Loucy (cell line): Measurements from ENCODE around the gene TF.

Experiments used
- H2AFZ ChIP-seq: fragments of 200-600 bp; sonication (generic); 2 replicates; pipeline ENCODE4 v1.6.0; 2016; ENCODE audit warnings: antibody characterized with exemption, mild to moderate bottlenecking, low read length, moderate library complexity
- H3F3A ChIP-seq: fragments of 200-600 bp; 2 replicates; pipeline ENCODE4 v1.6.0; 2016; ENCODE audit warnings: antibody characterized with exemption, low read depth, mild to moderate bottlenecking
- H3K27me3 ChIP-seq: fragments of 200-600 bp; sonication (generic); 2 replicates; pipeline ENCODE4 v1.6.1; 2014; ENCODE audit warnings: low read length, mild to moderate bottlenecking; ENCODE audit not compliant: insufficient read depth, poor library complexity, severe bottlenecking
- H3K36me3 ChIP-seq: fragments of 200-600 bp; sonication (generic); 2 replicates; pipeline ENCODE4 v1.6.1; 2016; ENCODE audit warnings: low read length; ENCODE audit not compliant: insufficient read depth
- H3K4me1 ChIP-seq: fragments of 200-600 bp; sonication (generic); 2 replicates; pipeline ENCODE4 v1.5.1; 2014; ENCODE audit warnings: low read length, mild to moderate bottlenecking; ENCODE audit not compliant: insufficient read depth, poor library complexity, severe bottlenecking
- H3K4me2 ChIP-seq: fragments of 200-600 bp; sonication (generic); 2 replicates; pipeline ENCODE4 v1.6.0; 2014; ENCODE audit warnings: antibody characterized with exemption, low read length, low read depth, mild to moderate bottlenecking; ENCODE audit not compliant: poor library complexity, severe bottlenecking
- H3K4me3 ChIP-seq: fragments of 200-600 bp; sonication (generic); 2 replicates; pipeline ENCODE4 v1.5.1; 2014; ENCODE audit warnings: low read length, mild to moderate bottlenecking, mixed read lengths; ENCODE audit not compliant: poor library complexity, severe bottlenecking
- H3K79me2 ChIP-seq: fragments of 200-600 bp; sonication (generic); 2 replicates; pipeline ENCODE4 v1.6.1; 2014; ENCODE audit warnings: low read length; ENCODE audit not compliant: insufficient read depth
- H3K9ac ChIP-seq: fragments of 200-600 bp; sonication (generic); 2 replicates; pipeline ENCODE4 v1.6.0; 2014; ENCODE audit warnings: mild to moderate bottlenecking, low read depth, low read length, moderate library complexity; ENCODE audit not compliant: poor library complexity, severe bottlenecking
- H3K9me2 ChIP-seq: fragments of 200-600 bp; sonication (generic); replicated peaks from 2 replicates; pipeline ENCODE4 v1.6.1; 2016; ENCODE audit warnings: low read depth, low read length, mixed read lengths
- H3K9me3 ChIP-seq: fragments of 200-600 bp; sonication (generic); 2 replicates; pipeline ENCODE4 v1.6.1; 2014; ENCODE audit warnings: mild to moderate bottlenecking, antibody characterized with exemption, low read length, low read depth; ENCODE audit not compliant: insufficient read depth
- H4K20me1 ChIP-seq: fragments of 200-600 bp; sonication (generic); 2 replicates; pipeline ENCODE4 v1.6.0; 2014; ENCODE audit warnings: antibody characterized with exemption, low read length, mild to moderate bottlenecking; ENCODE audit not compliant: insufficient read depth, poor library complexity, severe bottlenecking
- EZH2phosphoT487 ChIP-seq: fragments of 200-600 bp; IDR thresholded peaks from 2 replicates; pipeline ENCODE4 v1.6.1; 2018; ENCODE audit warnings: antibody characterized with exemption, mild to moderate bottlenecking, moderate library complexity, borderline replicate concordance
- TF ChIP-seq, protein P1 (sequence below): fragments of 200-600 bp; sonication (generic); conservative IDR thresholded peaks from 2 replicates; pipeline ENCODE4 v1.5.1; 2014; ENCODE audit warnings: mild to moderate bottlenecking, antibody characterized with exemption, low read length

The TF gene

DNA sequence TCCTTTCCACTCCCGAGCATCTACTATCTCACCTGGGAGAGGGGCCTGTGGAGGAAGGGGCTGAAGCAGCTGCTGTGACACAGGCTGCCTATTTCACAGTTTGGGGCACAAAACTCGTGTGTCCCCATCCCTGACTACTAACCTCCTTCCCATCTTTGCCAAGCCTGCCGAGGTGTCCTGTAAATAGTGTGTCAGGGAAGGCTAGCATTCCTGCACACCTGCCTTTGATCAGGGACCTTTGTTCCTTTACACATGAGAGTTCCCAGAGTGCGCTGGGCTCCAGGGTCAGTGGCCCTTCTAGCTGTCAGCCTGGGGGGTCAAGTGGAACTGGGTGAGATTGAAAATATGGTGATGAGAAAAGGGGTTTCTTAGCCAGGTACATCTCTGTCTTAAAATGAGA is 13.0 kb upstream of the TF start:
- TF ChIP-seq, protein P1, sequence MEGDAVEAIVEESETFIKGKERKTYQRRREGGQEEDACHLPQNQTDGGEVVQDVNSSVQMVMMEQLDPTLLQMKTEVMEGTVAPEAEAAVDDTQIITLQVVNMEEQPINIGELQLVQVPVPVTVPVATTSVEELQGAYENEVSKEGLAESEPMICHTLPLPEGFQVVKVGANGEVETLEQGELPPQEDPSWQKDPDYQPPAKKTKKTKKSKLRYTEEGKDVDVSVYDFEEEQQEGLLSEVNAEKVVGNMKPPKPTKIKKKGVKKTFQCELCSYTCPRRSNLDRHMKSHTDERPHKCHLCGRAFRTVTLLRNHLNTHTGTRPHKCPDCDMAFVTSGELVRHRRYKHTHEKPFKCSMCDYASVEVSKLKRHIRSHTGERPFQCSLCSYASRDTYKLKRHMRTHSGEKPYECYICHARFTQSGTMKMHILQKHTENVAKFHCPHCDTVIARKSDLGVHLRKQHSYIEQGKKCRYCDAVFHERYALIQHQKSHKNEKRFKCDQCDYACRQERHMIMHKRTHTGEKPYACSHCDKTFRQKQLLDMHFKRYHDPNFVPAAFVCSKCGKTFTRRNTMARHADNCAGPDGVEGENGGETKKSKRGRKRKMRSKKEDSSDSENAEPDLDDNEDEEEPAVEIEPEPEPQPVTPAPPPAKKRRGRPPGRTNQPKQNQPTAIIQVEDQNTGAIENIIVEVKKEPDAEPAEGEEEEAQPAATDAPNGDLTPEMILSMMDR: no peak
- TF ChIP-seq EZH2phosphoT487: no peak
- Histone ChIP-seq H4K20me1 (no peaks in the 10 kb centered on the region), H3K4me3 (no peak overlapping the region), H3K9ac (no peak overlapping the region), H3K36me3 (no peaks in the 10 kb centered on the region), H3K9me2 (no peaks in the 10 kb centered on the region), H3K4me1 (no peaks in the 10 kb centered on the region), H3K27me3 (no peaks in the 10 kb centered on the region), H3F3A (no peaks in the 10 kb centered on the region), H2AFZ (no peak overlapping the region), H3K4me2 (no peak overlapping the region), H3K9me3 (0 out of 2 replicates have a peak, but pooled peaks cover 5% of the 10 kb centered on the region), H3K79me2 (no peaks in the 10 kb centered on the region)

DNA sequence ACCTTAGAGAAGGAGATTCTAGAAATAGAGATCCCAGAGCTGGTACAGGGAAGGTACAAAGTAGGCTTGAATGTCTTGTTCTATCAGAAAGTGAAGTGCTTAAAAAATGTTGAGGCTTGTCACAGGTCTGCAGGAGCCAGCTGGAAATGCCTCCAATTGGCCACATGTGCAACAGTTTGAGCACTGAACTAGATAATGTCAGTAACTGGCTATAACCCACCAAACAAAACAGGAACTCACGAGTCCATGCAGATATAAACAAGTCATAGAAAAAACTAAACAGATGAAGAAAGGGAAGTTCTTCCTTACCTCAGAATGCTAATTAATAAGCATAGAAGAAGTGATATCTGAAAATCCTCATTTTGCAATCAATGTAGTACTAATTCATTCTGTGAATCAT is 11.9 kb upstream of the TF start:
- H3K4me1 ChIP-seq: no peaks in the 10 kb centered on the region
- H3K4me3 ChIP-seq: no peak overlapping the region
- no peak for TF ChIP-seq EZH2phosphoT487
- TF ChIP-seq, protein P1: no peak
- no peaks in the 10 kb centered on the region for H3K36me3 ChIP-seq
- no peak overlapping the region for H2AFZ ChIP-seq
- H3K4me2 ChIP-seq: no peak overlapping the region
- H4K20me1 ChIP-seq: no peaks in the 10 kb centered on the region
- 0 out of 2 replicates have a peak, but pooled peaks cover 5% of the 10 kb centered on the region for H3K9me3 ChIP-seq
- no peaks in the 10 kb centered on the region for H3K27me3 ChIP-seq
- no peaks in the 10 kb centered on the region for H3F3A ChIP-seq
- no peaks in the 10 kb centered on the region for H3K79me2 ChIP-seq
- no peaks in the 10 kb centered on the region for H3K9me2 ChIP-seq
- no peak overlapping the region for H3K9ac ChIP-seq

DNA sequence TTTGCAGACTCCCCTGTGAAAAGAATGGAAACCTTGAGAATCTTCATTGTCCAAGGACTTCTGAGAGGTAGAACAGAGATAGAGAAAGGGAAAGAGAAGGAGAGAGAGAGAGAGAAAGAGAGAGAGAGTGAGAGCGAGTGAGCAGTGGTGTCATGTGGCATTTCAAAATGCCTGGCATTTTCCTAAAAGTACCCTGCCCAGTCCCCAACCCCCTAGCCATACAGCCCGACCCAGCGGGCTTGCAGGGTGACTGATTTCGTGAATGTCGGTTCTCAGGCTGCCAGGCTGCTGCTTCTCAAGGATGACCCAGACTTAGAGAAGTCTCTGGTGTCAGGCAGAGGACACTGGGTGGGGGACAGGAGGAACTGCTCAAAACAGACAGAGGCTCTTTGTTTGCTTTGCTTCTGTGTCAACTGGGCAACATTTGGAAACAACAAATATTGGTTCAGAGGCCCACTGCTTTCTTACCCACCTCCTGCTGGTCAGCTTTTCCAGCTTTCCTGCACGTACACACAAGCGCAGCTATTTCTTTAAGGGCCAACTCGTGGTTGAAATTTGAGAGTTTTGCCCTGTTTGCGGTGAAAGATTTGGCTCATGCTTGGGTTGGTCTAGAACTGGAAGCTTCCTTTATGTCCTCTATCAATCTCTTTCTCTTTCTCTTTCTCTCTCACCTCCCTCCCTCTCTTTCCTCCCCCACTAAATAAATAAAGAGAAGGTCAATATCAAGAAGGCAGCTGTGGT is 3.7 kb upstream of the TF start:
- H3F3A ChIP-seq: no peaks in the 10 kb centered on the region
- H3K9me2 ChIP-seq: no peaks in the 10 kb centered on the region
- no peaks in the 10 kb centered on the region for H3K9me3 ChIP-seq
- no peaks in the 10 kb centered on the region for H4K20me1 ChIP-seq
- no peak overlapping the region for H3K4me2 ChIP-seq
- TF ChIP-seq EZH2phosphoT487: no peak
- TF ChIP-seq, protein P1: no peak
- no peaks in the 10 kb centered on the region for H3K27me3 ChIP-seq
- no peaks in the 10 kb centered on the region for H3K4me1 ChIP-seq
- H3K36me3 ChIP-seq: no peaks in the 10 kb centered on the region
- H3K4me3 ChIP-seq: no peak overlapping the region
- H3K79me2 ChIP-seq: no peaks in the 10 kb centered on the region
- H2AFZ ChIP-seq: no peak overlapping the region
- no peak overlapping the region for H3K9ac ChIP-seq
